CD4-positive, alpha-beta T cell treated with Interferon alpha-2 for 1 hour (primary cell): Measurements from ENCODE around the gene SPIN1.
"Not testable (repeated sequence)": the region's sequence is repeated elsewhere in the genome, so short reads cannot be mapped to it uniquely, and the experiment has no call there.

Experiments used
- DNase-seq, 2 donors: peaks; one replicate each; pipeline ENCODE4 v3.0.0-alpha.2; 2020 to 2022

The SPIN1 gene

GRCh38 chr9:88388203-88388885, at the start of gene SPIN1:
Gene SPIN1, plus strand, starts transcription at chr9:88388444. Its CDS starts 38,096 bp downstream, at chr9:88426540.
- peak; percentile 85 to 90 for DNase-seq

GRCh38 chr9:88339317-88339716, 48.9 kb upstream of the SPIN1 start:
- DNase-seq: no peak

- no peak for DNase-seq
These were observed 46.0 kb upstream of the SPIN1 start for GRCh38 chr9:88342246-88342645.

GRCh38 chr9:88344013-88344412, 44.2 kb upstream of the SPIN1 start:
- DNase-seq: no peak

GRCh38 chr9:88350354-88350753, 37.9 kb upstream of the SPIN1 start:
- DNase-seq: not testable (repeated sequence)

GRCh38 chr9:88355166-88355565, 33.1 kb upstream of the SPIN1 start:
- no peak for DNase-seq

GRCh38 chr9:88357250-88357649, 31.0 kb upstream of the SPIN1 start:
- not testable (repeated sequence) for DNase-seq

- no peak for DNase-seq
These were observed 29.5 kb upstream of the SPIN1 start for GRCh38 chr9:88358723-88359122.

GRCh38 chr9:88359974-88360373, 28.3 kb upstream of the SPIN1 start:
- no peak for DNase-seq

GRCh38 chr9:88362681-88363080, 25.6 kb upstream of the SPIN1 start:
- no peak for DNase-seq

- no peak for DNase-seq
These were observed 24.6 kb upstream of the SPIN1 start for GRCh38 chr9:88363661-88364060.

GRCh38 chr9:88364706-88365105, 23.5 kb upstream of the SPIN1 start:
- DNase-seq: no peak

GRCh38 chr9:88370346-88370745, 17.9 kb upstream of the SPIN1 start:
- no peak for DNase-seq

- no peak for DNase-seq
These were observed 16.1 kb upstream of the SPIN1 start for GRCh38 chr9:88372103-88372654.

- no peak for DNase-seq
These were observed 15.2 kb upstream of the SPIN1 start for GRCh38 chr9:88373045-88373444.

GRCh38 chr9:88378317-88378716, 9.9 kb upstream of the SPIN1 start:
- DNase-seq: no peak

GRCh38 chr9:88379352-88379751, 8.9 kb upstream of the SPIN1 start:
- DNase-seq: no peak

GRCh38 chr9:88380118-88380517, 8.1 kb upstream of the SPIN1 start:
- no peak for DNase-seq

GRCh38 chr9:88381322-88381721, 6.9 kb upstream of the SPIN1 start:
- DNase-seq: not testable (repeated sequence)

GRCh38 chr9:88383176-88383575, 5.1 kb upstream of the SPIN1 start:
- no peak for DNase-seq

- DNase-seq: not testable (repeated sequence)
These were observed 2.1 kb upstream of the SPIN1 start for GRCh38 chr9:88386137-88386536.

GRCh38 chr9:88387036-88387551, 1.1 kb upstream of the SPIN1 start:
- peak in 1 of 2 donors; percentile 8 for DNase-seq

GRCh38 chr9:88387552-88388202, 567 bp upstream of the SPIN1 start:
- DNase-seq: peak in 1 of 2 donors; percentile 52
